Endothelial cell of umbilical vein (primary cell): ENCODE measurements around the gene FANK1. TPM values are rescaled to one million over a fixed set of nuclear protein-coding genes. Genes with fewer than 3 reads are reported as not detected.

Experiments
- BruUV-seq: library from RNA; stranded (reverse); fragments of 400-500 nt; replicated peaks from 2 replicates; lab custom pipeline; 2021; lab: Mats Ljungman, UMichigan
- CTCF ChIA-PET: fragments of 300-600, 350-600 bp; sonication (Branson Sonifier 250); formaldehyde crosslinking; loops from one replicate; lab custom pipeline; 2021; ENCODE audit warnings: antibody characterized with exemption, inconsistent platforms; lab: Charles Lee
- POLR2A ChIA-PET: fragments of 300-600, 350-600 bp; sonication (Branson Sonifier 250); formaldehyde crosslinking; loops from one replicate; lab custom pipeline; 2021; ENCODE audit warnings: antibody characterized with exemption, inconsistent platforms; lab: Charles Lee
- DNase-seq: peaks from one replicate; pipeline ENCODE4 v3.0.0-alpha.2; 2011; ENCODE audit warnings: low read depth, low spot score
- FAIRE-seq: peaks from 2 replicates; lab custom pipeline; 2011; peaks lifted over from hg19 to GRCh38; lab: Jason Lieb, UNC
- H2AFZ ChIP-seq: 2 replicates; pipeline ENCODE4 v1.6.0; 2012; ENCODE audit warnings: low read depth, low read length, control low read depth, inconsistent platforms
- H3K27ac ChIP-seq: 2 replicates; pipeline ENCODE4 v1.5.1; 2011; ENCODE audit warnings: low read depth, mild to moderate bottlenecking, control low read depth, low read length, moderate library complexity; ENCODE audit not compliant: insufficient read depth
- H3K27me3 ChIP-seq, 2 experiments: 2 replicates each; pipeline versions ENCODE4 v1.6.0 to v1.6.1; 2011; ENCODE audit warnings: low read length in 2 of 2, mixed read lengths in 1 of 2; ENCODE audit not compliant: control insufficient read depth in 2 of 2, insufficient read depth in 2 of 2
- H3K36me3 ChIP-seq, 2 experiments: 2 replicates in 1 of 2; 3 replicates in 1 of 2; pipeline ENCODE4 v1.5.1; 2011; ENCODE audit warnings: low read length in 2 of 2, mild to moderate bottlenecking in 1 of 2, moderate library complexity in 1 of 2; ENCODE audit not compliant: control insufficient read depth in 2 of 2, insufficient read depth in 2 of 2; ENCODE audit errors: extremely low read depth in 1 of 2
- H3K4me1 ChIP-seq: 3 replicates; pipeline ENCODE4 v1.5.1; 2011; ENCODE audit warnings: mild to moderate bottlenecking, low read length; ENCODE audit not compliant: control insufficient read depth, insufficient read depth; ENCODE audit errors: extremely low read depth
- H3K4me2 ChIP-seq: 2 replicates; pipeline ENCODE4 v1.6.1; 2011; ENCODE audit warnings: low read length, control low read depth, mixed read lengths; ENCODE audit not compliant: insufficient read depth
- H3K4me3 ChIP-seq, 3 experiments: fragments of 200-600 bp in 1 of 3; sonication (generic), shearing (Covaris generic) in 1 of 3; replicated peaks in 1 of 3; 2 replicates each; pipeline ENCODE4 v1.5.1; 2011 to 2016; ENCODE audit warnings: control low read depth in 3 of 3, low read length in 3 of 3, mild to moderate bottlenecking in 2 of 3, inconsistent platforms in 1 of 3, low read depth in 1 of 3, moderate library complexity in 1 of 3; ENCODE audit not compliant: insufficient read depth in 1 of 3
- H3K79me2 ChIP-seq: 2 replicates; pipeline ENCODE4 v1.6.0; 2012; ENCODE audit warnings: low read length, inconsistent platforms; ENCODE audit not compliant: control insufficient read depth, insufficient read depth
- H3K9ac ChIP-seq: replicated peaks from 2 replicates; pipeline ENCODE3; 2011; ENCODE audit warnings: low read length, control low read depth; ENCODE audit not compliant: insufficient read depth; ENCODE audit errors: extremely low read depth
- H3K9me1 ChIP-seq: replicated peaks from 3 replicates; pipeline ENCODE4 v1.6.0; 2011; ENCODE audit warnings: mild to moderate bottlenecking, low read length; ENCODE audit not compliant: control insufficient read depth, insufficient read depth; ENCODE audit errors: extremely low read depth
- H3K9me3 ChIP-seq: replicated peaks from 2 replicates; pipeline ENCODE4 v1.5.1; 2012; ENCODE audit warnings: low read length, inconsistent platforms; ENCODE audit not compliant: control insufficient read depth, insufficient read depth
- H4K20me1 ChIP-seq: replicated peaks from 2 replicates; pipeline ENCODE3; 2011; ENCODE audit warnings: mild to moderate bottlenecking, low read length; ENCODE audit not compliant: control insufficient read depth, insufficient read depth; ENCODE audit errors: extremely low read depth
- CTCF ChIP-seq, 2 donors: IDR thresholded peaks; 1 replicate in 1 of 2; 2 replicates in 1 of 2; pipeline ENCODE4 v1.5.1; 2011; ENCODE audit warnings: low read length in 2 of 2, mild to moderate bottlenecking in 2 of 2, moderate library complexity in 2 of 2, control low read depth in 1 of 2, inconsistent platforms in 1 of 2, low read depth in 1 of 2; ENCODE audit not compliant: insufficient read depth in 1 of 2; ENCODE audit errors: extremely low read depth in 1 of 2
- EZH2 ChIP-seq: IDR thresholded peaks from 2 replicates; pipeline ENCODE4 v1.6.1; 2012; ENCODE audit warnings: borderline replicate concordance, low read depth, mild to moderate bottlenecking, moderate library complexity, low read length, inconsistent platforms; ENCODE audit not compliant: severe bottlenecking
- FOS ChIP-seq: IDR thresholded peaks from 2 replicates; pipeline ENCODE4 v1.6.1; 2011; ENCODE audit warnings: mild to moderate bottlenecking, low read length, moderate library complexity, borderline replicate concordance; ENCODE audit not compliant: insufficient read depth
- GATA2 ChIP-seq: IDR thresholded peaks from 2 replicates; pipeline ENCODE4 v1.7.0; 2011; ENCODE audit warnings: low read depth, mild to moderate bottlenecking, moderate library complexity, mixed read lengths, low read length; ENCODE audit not compliant: insufficient read length, insufficient read depth
- JUN ChIP-seq: IDR thresholded peaks from 2 replicates; pipeline ENCODE4 v1.6.1; 2011; ENCODE audit warnings: borderline replicate concordance, low read depth; ENCODE audit not compliant: insufficient read length, insufficient read depth
- MAX ChIP-seq: IDR thresholded peaks from 2 replicates; pipeline ENCODE4 v1.6.1; 2011; ENCODE audit not compliant: insufficient read depth, insufficient read length
- MYC ChIP-seq: IDR thresholded peaks from one replicate; pipeline ENCODE4 v1.6.1; 2011; ENCODE audit warnings: mild to moderate bottlenecking, low read depth, low read length
- POLR2A ChIP-seq: IDR thresholded peaks from 2 replicates; pipeline ENCODE4 v1.6.1; 2012; ENCODE audit warnings: low read depth, mild to moderate bottlenecking, control low read depth, low read length
- POLR2AphosphoS5 ChIP-seq: IDR thresholded peaks from 2 replicates; pipeline ENCODE4 v1.6.1; 2012; ENCODE audit warnings: low read depth, mild to moderate bottlenecking, control low read depth, low read length, moderate library complexity; ENCODE audit not compliant: insufficient read depth
- dilution Hi-C: fragments of 300-500 bp; cut with MboI; formaldehyde crosslinking; loops from one replicate; pipeline ENCODE4 v1.15.0; 2019; ENCODE audit warnings: low sequenced_read_pairs; ENCODE audit not compliant: extremely low pct_ligation_motif_present
- intact Hi-C: fragments of 100-400 bp; cut with micrococcal nuclease; formaldehyde crosslinking; loops from one replicate; pipeline ENCODE4 v1.10.0; 2022
- polyA plus RNA-seq, 4 experiments: library from polyadenylated mRNA; depleted of rRNA in 3 of 4; stranded (reverse) in 3 of 4; unstranded in 1 of 4; fragments of >200 nt; gene quantifications; 2 replicates each; pipeline versions ENCODE4 v1.2.1 to v1.2.3, GENCODE V29; 2011 to 2012; ENCODE audit warnings: missing spikeins in 1 of 4
- total RNA-seq: library from RNA; stranded (reverse); gene quantifications from 2 replicates; pipeline ENCODE4 v1.2.3, GENCODE V29; 2021

FANK1 gene
- total and polyA plus RNA-seq, 2 donors (not counting 3 experiments of a cell fraction or from before 2014, with no cell fraction given) = 1.6 to 1.9 TPM

GRCh38 chr10:125995726-125996304, 99.5 kb downstream of the FANK1 start:
- ChIA-PET CTCF (interaction anchor here (0.8 kb wide), 1 partner anchor 102 kb away, joined by 3 read pairs; no protein-coding TSS in a partner anchor), POLR2A (no interaction called here)
- Histone ChIP-seq H3K79me2 (no peaks in the 10 kb centered on the region), H2AFZ (no peak overlapping the region), H3K36me3 (no peaks in the 10 kb centered on the region), H3K4me1 (peaks cover 4% of the 10 kb centered on the region), H3K4me2 (no peak overlapping the region), H3K9me1 (no peaks in the 10 kb centered on the region), H3K27ac (no peak overlapping the region), H3K9me3 (no peaks in the 10 kb centered on the region), H3K9ac (no peak overlapping the region), H3K27me3 (no peaks in the 10 kb centered on the region), H3K4me3 (no peak overlapping the region), H4K20me1 (no peaks in the 10 kb centered on the region)
- dilution Hi-C loops = no loop called here
- FAIRE-seq = no peak
- no TSS peak for BruUV-seq
- DNase-seq = no peak
- intact Hi-C loops = no loop called here
- TF ChIP-seq MYC = no peak
- TF ChIP-seq MAX = no peak
- no peak for TF ChIP-seq JUN
- no peak for TF ChIP-seq FOS

GRCh38 chr10:125997586-125997985, 101.2 kb downstream of the FANK1 start:
- intact Hi-C loops = no loop called here
- dilution Hi-C loops = no loop called here

More at GRCh38 chr10:125997586-125997985, 101.2 kb downstream of the FANK1 start:
- Histone ChIP-seq H3K79me2 (no peaks in the 10 kb centered on the region), H3K4me1 (peaks cover 4% of the 10 kb centered on the region), H3K36me3 (no peaks in the 10 kb centered on the region), H3K4me2 (no peak overlapping the region), H3K9ac (no peak overlapping the region), H3K9me1 (no peaks in the 10 kb centered on the region), H4K20me1 (no peaks in the 10 kb centered on the region), H3K4me3 (no peak overlapping the region), H3K9me3 (no peaks in the 10 kb centered on the region), H2AFZ (no peak overlapping the region), H3K27ac (no peak overlapping the region), H3K27me3 (no peaks in the 10 kb centered on the region)
- TF ChIP-seq CTCF (IDR thresholded peaks at IDR 0.05; ENCODE audit: extremely low read depth in 1 of 2, insufficient read depth in 1 of 2, low read depth in 1 of 2, low read length in 2 of 2) (no peak), GATA2 (no peak), MAX (no peak), POLR2A (no peak), JUN (no peak), EZH2 (no peak), MYC (no peak), FOS (no peak), POLR2AphosphoS5 (no peak)
- ChIA-PET CTCF (no interaction called here), POLR2A (no interaction called here)
- DNase-seq = no peak
- FAIRE-seq = no peak
- no TSS peak for BruUV-seq
